NCI-H446 (cell line): Measurements from ENCODE around the gene OTOP1.
"Not testable (repeated sequence)": the region's sequence is repeated elsewhere in the genome, so short reads cannot be mapped to it uniquely, and the experiment has no call there.

Experiments used
- DNase-seq, 2 experiments: peaks; one replicate each; lab custom pipeline; 2025; lab: John Stamatoyannopoulos, UW

The OTOP1 gene

DNA sequence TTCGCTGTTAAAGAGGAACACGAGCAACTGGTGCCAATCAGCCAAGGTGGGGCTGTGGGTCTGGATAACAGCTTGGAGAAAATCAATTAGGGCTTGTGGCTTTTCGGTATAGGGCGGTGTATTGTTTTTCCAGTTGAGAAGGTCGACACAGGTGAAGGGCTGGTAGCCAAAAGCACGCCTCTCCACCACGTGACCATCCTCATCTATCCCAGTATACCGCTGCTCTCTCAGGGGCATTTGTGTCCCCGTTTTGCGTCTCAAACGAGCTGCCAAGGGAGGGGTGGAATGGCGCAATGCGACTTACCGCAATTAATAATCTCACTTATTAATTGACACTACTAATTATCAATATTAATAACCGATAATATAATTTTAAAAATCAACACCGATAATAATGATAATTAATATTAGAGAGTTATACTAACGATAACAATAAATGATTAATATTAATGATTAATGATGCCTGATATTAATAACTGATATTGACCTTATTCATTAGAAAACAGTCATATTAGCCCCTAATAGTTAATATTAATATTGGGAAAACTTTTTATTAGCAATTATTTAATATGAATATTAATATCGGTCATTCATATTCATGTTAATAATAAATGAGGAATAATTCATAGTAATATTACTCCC, 62.1 kb downstream of the OTOP1 start:
- DNase-seq, result not testable (repeated sequence)

DNA sequence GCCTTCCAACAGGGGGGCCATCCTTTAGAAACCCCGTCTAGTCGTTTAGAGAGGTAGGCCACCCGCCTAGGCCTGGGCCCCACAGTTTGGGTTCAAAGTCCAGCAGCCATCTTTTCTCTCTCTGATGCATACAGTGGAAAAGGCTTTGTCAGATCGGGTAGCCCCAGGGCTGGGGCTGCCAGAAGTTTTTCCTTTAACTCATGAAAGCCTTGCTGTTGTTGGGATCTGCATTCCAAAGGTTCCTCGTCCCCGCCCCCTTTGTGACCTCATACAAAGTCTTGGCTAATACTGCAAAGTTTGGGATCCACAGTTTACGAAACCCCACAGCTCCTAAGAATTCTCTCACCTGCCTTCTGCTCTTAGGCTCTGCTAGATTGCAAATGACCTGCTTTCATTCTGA, 64.5 kb downstream of the OTOP1 start:
- not testable (repeated sequence) for DNase-seq

DNA sequence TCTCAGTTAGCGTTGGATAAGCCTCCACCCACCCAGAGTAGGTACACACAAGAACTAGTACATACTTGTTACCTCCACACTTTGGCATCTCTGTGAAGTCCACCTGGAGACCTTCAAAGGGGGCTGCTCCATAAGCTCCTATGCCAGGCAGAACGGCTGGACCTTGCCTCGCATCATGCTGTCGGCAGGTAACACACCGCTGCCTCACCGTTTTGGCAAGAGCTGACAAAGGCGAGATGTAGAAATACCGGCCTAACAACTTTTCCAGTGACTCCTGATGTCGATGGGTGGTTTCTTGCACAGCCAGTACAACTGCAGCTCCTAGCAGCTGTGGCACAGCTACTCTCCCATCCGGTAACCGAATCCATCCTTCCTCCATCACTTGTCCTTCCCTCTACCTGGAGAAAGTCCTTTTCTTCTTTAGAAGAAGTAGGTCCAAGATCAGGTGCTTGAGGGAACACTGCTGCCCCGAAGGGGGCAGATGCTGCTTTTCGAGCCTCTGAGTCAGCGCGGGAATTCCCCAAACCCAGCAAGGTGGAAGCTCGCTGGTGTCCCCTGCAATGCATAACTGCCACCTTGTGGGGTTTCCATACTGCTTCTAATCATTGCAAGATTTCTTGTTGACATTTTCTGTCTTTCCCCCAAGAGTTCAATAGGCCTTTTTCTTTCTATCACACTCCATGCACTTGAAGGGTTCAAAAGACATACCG, 65.6 kb downstream of the OTOP1 start:
- not testable (repeated sequence) for DNase-seq

DNA sequence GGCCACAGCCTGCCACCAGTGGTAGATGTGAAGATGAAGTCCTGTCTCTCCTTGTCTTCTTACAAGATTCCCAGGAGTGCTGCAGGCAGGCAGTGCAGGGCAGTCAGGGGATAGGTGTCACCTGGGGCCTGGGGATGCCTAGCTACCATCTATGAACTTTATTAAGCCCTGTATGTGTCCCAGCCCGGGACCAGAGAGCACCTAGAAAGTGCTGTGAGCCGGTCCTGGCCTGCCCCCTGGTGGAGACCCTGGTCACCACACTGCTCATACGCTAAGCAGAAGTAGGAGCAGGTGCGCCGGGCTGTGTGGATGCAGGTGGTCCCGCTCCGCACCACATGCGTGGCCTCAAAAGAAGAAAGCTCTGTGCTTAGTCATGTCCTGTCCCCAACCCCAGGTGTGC, 81.1 kb downstream of the OTOP1 start:
- DNase-seq, result not testable (repeated sequence)

DNA sequence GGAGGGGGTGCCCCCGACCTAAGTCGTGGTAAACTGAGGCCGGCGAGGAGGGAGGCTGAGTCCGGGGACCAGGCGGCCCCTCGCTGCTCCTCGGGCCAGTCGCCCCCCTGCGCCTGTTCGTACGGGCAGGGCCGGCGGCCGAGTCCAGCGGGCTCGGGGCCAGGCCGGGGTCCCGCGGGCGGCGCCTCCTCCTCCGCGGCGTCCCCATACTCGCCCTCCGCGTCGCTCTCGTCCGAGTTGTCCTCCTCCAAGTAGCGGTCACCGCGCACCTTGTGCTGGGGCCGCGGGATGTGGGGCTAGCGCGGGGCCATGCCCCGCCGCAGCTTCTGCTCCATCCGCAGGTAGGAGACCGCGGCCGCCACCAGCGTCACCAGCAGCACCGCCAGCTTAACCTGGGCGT, 83.4 kb downstream of the OTOP1 start:
- DNase-seq, result not testable (repeated sequence)

DNA sequence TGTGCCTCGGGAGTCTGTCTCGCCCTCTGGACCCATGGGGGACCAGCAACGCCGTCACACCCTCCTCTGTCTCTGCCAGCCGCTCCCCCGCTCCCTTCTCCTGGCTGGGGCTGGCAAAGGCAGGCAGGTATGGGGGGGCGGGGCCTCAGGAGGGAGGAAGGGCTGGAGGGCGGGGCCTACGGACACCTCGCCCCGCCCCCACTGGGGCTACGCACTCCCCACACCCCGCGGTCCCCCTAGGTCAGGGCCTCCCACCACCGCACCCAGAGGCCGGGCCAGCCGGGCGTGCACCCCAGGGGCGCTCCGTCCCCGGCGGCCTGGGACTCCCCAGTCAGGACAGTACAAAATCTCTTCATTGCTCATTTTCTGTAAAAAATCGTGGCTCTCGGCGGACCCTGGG, 84.0 kb downstream of the OTOP1 start:
- not testable (repeated sequence) for DNase-seq

DNA sequence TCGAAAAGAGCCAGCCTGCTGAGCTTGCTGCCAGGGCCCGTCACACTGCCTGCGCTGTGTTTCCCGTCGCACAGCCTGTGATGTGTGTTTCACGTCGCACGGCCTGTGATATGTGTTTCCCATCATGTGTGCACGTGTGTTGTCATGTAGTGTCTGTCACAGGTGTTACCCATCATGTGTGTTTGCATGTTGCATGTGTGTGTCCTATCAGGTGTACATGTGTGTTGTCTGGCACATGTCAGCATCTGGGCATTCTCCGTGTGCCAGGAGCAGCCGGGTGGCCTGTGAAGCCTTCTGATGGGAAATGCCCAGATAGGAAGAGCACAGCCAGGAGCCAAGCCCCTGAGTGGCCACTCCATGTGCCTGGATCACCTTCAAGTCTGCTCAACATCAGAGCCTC, 85.5 kb downstream of the OTOP1 start:
- not testable (repeated sequence) for DNase-seq
